ENCODE data around the gene FNDC3B.

Gene FNDC3B

GRCh38 chr3:172142864-172143451 is 103.6 kb downstream of the FNDC3B start:
- no peak for TF ChIP-seq CTCF (IDR thresholded peaks at IDR 0.05)

GRCh38 chr3:172143739-172144497 is 104.5 kb downstream of the FNDC3B start:
- no peak for TF ChIP-seq CTCF (IDR thresholded peaks at IDR 0.05)

GRCh38 chr3:172144601-172145000 is 105.2 kb downstream of the FNDC3B start:
- TF ChIP-seq CTCF (IDR thresholded peaks at IDR 0.05): no peak

GRCh38 chr3:172145031-172145686 is 105.8 kb downstream of the FNDC3B start:
- no peak for TF ChIP-seq CTCF (IDR thresholded peaks at IDR 0.05)

- no peak for TF ChIP-seq CTCF (IDR thresholded peaks at IDR 0.05)
Observed at GRCh38 chr3:172146349-172146748, 107.0 kb downstream of the FNDC3B start.

GRCh38 chr3:172147113-172147818 is 107.9 kb downstream of the FNDC3B start:
- no peak for TF ChIP-seq CTCF (IDR thresholded peaks at IDR 0.05)

GRCh38 chr3:172148241-172148640 is 108.9 kb downstream of the FNDC3B start:
- no peak for TF ChIP-seq CTCF (IDR thresholded peaks at IDR 0.05)

Data from LNCAP (cell line).